ENCODE data around the gene NFIA.

DNA sequence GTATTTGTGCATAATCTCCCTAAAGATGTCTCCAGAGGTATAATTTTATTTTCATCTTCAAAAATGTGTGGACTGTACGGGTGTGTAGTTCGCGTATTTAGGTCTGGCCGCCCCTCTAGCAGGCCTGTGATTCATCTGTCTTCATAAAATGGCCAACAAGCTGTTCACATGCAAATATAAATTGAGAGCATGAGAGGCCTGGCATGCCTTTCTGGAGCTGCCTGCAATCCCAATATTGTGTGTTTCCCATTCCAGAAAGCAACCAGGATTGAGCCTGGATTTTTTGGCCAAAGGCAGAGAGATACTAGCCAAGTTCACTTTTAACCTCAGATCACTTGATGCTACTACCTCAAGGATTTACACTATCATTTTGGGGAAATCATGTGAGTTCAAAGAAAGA, 197.2 kb downstream of the NFIA start:
- TF ChIP-seq RAD21 (CRISPR knock-in tag; conservative IDR thresholded peaks at IDR 0.05 in 1 of 2, IDR thresholded peaks at IDR 0.05 in 1 of 2) (no peak), JUND (IDR thresholded peaks at IDR 0.05; ENCODE audit: borderline replicate concordance, low read depth, low read length) (no peak), JUND (tag; IDR thresholded peaks at IDR 0.05; ENCODE audit: borderline replicate concordance, low read depth, low read length) (no peak), HDAC1 (IDR thresholded peaks at IDR 0.05) (no peak), HNRNPUL1 (IDR thresholded peaks at IDR 0.05; ENCODE audit: low read length) (no peak)
